VCaP (cell line): ENCODE results near the gene GSAP.

ENCODE experiments used
- H3K27ac ChIP-seq: fragments of 450-650 bp; 2 replicates; pipeline ENCODE4 v1.5.1; 2017
- TF ChIP-seq, protein P1 (sequence below): fragments of 450-650 bp; conservative IDR thresholded peaks from 2 replicates; pipeline ENCODE4 v1.5.1; 2017; ENCODE audit warnings: mild to moderate bottlenecking, moderate library complexity

GSAP gene

DNA sequence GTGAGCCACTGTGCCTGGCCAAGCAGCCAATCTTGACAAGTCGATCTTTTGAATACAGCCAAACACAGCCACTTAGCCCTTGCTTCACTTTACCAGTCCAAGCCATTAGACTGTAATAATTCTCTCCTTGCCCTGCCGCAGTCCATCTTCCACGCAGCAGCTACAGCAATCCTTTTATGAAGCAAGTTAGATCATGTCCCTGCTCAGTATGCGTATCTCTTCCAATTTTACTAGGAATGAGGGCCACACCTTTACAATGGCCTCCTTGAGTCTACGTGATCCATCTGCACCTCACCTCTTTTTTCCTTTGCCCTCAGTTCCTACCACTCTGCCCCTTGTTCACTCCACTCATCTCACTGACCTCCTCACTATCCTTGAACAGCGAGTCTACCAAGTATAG lies 22.2 kb downstream of the GSAP start:
- TF ChIP-seq, protein P1, sequence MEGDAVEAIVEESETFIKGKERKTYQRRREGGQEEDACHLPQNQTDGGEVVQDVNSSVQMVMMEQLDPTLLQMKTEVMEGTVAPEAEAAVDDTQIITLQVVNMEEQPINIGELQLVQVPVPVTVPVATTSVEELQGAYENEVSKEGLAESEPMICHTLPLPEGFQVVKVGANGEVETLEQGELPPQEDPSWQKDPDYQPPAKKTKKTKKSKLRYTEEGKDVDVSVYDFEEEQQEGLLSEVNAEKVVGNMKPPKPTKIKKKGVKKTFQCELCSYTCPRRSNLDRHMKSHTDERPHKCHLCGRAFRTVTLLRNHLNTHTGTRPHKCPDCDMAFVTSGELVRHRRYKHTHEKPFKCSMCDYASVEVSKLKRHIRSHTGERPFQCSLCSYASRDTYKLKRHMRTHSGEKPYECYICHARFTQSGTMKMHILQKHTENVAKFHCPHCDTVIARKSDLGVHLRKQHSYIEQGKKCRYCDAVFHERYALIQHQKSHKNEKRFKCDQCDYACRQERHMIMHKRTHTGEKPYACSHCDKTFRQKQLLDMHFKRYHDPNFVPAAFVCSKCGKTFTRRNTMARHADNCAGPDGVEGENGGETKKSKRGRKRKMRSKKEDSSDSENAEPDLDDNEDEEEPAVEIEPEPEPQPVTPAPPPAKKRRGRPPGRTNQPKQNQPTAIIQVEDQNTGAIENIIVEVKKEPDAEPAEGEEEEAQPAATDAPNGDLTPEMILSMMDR: no peak
- no peak overlapping the region for H3K27ac ChIP-seq

DNA sequence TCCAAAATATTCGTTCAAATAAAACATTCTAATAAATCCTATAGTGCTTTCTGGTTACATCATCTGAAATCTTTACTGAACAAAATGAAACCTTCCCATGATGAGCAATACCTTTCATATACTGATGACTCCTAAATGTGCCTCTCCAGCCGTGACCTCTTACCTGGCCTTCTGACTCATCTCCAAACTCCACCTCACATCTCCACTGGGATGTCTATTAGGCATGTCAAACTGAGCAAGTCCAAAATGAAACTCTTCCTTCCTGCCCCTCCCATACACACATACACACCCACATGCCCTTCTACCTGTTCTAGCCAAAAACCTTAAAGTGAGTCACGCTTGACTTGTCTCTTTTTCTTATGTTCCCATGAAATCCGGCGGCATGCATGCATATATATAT lies 22.9 kb downstream of the GSAP start:
- TF ChIP-seq, protein P1: no peak
- no peak overlapping the region for H3K27ac ChIP-seq

DNA sequence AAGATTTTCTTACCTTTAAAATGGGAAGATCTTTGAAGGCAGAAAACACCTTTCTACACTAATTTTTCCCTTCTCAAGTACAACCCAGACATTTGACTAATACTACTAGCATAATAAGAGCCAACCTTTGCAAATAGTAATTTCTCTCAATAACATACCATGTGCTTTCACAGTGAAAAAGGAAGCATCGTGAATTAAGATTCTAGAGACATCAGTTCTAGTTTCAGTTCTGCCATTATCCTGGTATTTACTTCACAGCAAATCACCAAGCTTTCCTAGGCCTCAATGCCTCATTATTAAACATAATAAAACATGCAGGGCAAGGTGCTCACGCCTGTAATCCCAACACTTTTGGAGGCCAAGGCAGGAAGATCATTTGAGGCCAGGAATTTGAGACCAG lies 24.9 kb downstream of the GSAP start:
- TF ChIP-seq, protein P1: no peak
- no peak overlapping the region for H3K27ac ChIP-seq

DNA sequence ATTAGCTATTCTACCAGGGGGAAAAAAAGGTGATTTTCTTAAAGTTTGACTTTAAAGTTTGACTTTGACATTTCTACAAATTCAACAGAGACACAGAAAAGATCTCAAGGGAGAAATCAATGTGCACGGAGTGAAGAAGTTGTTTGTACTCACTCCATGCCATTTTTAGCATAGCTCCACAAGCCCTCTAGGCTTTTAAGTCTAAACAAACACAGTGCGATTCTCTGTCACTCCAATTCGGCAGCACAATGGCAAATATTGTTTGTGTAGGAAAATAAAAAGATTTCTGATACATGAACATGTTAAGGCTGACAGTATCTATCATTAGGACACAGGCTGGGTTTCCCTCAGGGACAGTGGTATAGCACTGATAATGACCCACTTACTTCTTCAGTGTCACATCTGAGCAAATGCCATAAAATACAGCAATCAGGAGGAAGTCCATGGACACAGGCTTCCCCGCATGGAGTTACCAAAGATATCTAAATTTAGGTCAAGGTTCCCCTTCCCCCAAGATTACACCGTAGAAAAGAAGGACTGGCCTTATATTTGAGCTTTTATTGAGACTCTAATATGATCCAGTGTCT lies 28.0 kb downstream of the GSAP start:
- TF ChIP-seq, protein P1: no peak
- no peak overlapping the region for H3K27ac ChIP-seq

DNA sequence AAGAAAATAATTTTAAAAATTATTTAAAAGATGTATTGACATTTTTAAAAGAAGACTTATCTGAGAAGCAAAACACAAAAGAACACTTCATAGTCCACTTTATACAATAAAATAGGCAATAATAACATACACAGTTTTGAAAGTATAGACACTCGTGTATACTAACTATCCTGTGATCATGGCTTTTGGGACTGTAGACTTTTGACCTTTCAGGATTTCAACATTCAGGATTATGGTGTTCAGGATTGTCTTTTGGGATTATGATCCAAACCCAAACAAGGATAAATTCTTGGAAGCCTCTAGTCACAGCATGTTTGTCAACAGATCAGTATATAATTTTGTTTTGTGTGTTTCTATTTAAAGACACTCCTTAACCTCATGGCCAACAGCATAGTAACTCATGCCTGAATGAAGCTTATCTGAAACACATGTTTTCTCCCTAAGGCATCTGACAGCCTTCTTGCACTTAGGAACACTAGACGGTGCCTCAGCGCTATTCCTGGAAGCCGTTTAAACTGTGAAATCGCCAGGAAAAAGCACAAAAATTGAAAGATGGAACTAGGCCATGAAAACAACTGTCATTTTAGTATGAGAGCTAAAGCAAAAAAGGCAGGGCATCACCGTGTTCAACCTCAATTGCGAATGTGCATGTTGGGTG lies 29.9 kb downstream of the GSAP start:
- TF ChIP-seq, protein P1: no peak

DNA sequence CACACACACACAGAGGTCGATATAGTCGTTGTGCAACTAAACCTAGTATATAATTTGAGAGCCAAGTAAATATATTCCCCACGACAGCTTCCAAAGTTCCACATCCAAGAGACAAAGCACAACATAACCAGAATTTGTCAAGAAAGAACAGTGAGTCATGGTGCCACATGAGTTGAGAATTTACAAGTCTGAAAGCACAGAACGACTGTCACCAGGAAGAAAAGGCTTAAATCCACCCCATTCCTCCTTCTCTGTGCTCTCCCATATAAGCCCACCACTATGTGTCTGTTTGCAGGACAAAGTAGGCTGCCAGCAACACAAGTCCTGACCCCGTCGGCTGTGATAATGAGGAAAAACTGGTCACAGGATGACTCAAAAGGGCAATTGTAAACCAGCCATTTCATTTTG lies 32.8 kb downstream of the GSAP start:
- H3K27ac ChIP-seq: no peak overlapping the region
- TF ChIP-seq, protein P1: no peak

More for the DNA sequence above, 29.9 kb downstream of the GSAP start:
- H3K27ac ChIP-seq: no peak overlapping the region

DNA sequence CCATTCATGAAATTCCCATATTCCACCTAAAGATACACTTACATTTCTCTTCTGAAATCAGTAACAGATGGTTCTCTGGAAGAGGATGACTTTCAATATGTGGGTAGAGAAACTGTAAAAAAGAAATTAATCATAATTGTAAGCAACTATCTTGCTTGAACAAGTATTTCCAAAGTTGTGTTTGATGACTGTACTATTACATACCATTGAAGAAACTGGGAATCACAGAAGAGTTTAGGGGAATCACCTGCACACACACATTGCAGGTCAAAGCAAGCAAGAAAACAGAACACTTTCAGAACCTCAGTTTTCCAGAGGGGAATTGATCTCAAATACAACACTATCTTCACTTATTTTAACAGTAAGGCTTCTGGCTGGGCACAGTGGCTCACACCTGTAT lies 33.6 kb downstream of the GSAP start:
- no peak overlapping the region for H3K27ac ChIP-seq
- TF ChIP-seq, protein P1: no peak
